Loucy (cell line): Measurements from ENCODE around the gene ME3.

Source experiments
- EZH2phosphoT487 ChIP-seq: fragments of 200-600 bp; IDR thresholded peaks from 2 replicates; pipeline ENCODE4 v1.6.1; 2018; ENCODE audit warnings: antibody characterized with exemption, mild to moderate bottlenecking, moderate library complexity, borderline replicate concordance
- TF ChIP-seq, protein P1 (sequence below): fragments of 200-600 bp; sonication (generic); conservative IDR thresholded peaks from 2 replicates; pipeline ENCODE4 v1.5.1; 2014; ENCODE audit warnings: mild to moderate bottlenecking, antibody characterized with exemption, low read length

DNA sequence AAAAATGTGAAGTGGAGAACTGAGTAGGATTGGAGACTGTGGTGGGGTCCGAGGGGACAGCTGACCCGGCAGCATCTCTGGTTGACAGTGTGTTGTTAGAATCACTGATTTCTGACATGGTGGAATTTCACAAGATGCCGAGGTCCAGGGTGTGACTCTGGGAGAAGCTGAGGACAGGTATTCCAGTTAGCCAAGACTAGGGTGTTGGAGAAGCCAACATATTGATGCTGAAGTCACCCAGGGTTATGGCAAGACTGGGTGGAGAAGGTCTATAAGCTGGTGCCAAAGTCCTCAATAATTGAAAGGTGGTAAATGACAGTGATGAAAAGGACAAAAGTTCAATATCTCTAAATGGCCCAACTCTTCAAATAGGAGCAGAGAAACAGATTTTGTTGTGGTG is 86.1 kb downstream of the ME3 start:
- TF ChIP-seq, protein P1, sequence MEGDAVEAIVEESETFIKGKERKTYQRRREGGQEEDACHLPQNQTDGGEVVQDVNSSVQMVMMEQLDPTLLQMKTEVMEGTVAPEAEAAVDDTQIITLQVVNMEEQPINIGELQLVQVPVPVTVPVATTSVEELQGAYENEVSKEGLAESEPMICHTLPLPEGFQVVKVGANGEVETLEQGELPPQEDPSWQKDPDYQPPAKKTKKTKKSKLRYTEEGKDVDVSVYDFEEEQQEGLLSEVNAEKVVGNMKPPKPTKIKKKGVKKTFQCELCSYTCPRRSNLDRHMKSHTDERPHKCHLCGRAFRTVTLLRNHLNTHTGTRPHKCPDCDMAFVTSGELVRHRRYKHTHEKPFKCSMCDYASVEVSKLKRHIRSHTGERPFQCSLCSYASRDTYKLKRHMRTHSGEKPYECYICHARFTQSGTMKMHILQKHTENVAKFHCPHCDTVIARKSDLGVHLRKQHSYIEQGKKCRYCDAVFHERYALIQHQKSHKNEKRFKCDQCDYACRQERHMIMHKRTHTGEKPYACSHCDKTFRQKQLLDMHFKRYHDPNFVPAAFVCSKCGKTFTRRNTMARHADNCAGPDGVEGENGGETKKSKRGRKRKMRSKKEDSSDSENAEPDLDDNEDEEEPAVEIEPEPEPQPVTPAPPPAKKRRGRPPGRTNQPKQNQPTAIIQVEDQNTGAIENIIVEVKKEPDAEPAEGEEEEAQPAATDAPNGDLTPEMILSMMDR: no peak
- TF ChIP-seq EZH2phosphoT487: no peak
